ENCODE data around the gene LMTK2. TPM values are rescaled to one million over a fixed set of nuclear protein-coding genes. Genes with fewer than 3 reads are reported as not detected.

LMTK2 gene
- total RNA-seq, 4 donors from 2014 or later, result 11.0 to 15.8 (median 12.0) TPM

- TF ChIP-seq CTCF (IDR thresholded peaks at IDR 0.05), result no peak
Measured at GRCh38 chr7:98086281-98086718, 20.4 kb upstream of the LMTK2 start.

GRCh38 chr7:98088109-98088508 lies 18.6 kb upstream of the LMTK2 start:
- ATAC-seq (ENCODE audit: low FRiP score), result no peak
- no peak for TF ChIP-seq CTCF (IDR thresholded peaks at IDR 0.05)
- no peak for DNase-seq (ENCODE audit: low spot score)

More at GRCh38 chr7:98086281-98086718, 20.4 kb upstream of the LMTK2 start:
- DNase-seq (ENCODE audit: low spot score) (no peak), ATAC-seq (ENCODE audit: low FRiP score) (no peak)

- DNase-seq (ENCODE audit: low spot score), result no peak
- no peak for ATAC-seq (ENCODE audit: low FRiP score)
- TF ChIP-seq CTCF (IDR thresholded peaks at IDR 0.05), result no peak
Measured at GRCh38 chr7:98090116-98090515, 16.5 kb upstream of the LMTK2 start.

GRCh38 chr7:98091061-98091460 lies 15.6 kb upstream of the LMTK2 start:
- TF ChIP-seq CTCF (IDR thresholded peaks at IDR 0.05), result no peak
- no peak for DNase-seq (ENCODE audit: low spot score)

GRCh38 chr7:98091523-98091922 lies 15.1 kb upstream of the LMTK2 start:
- no peak for ATAC-seq (ENCODE audit: low FRiP score)
- no peak for DNase-seq (ENCODE audit: low spot score)
- no peak for TF ChIP-seq CTCF (IDR thresholded peaks at IDR 0.05)

More at GRCh38 chr7:98091061-98091460, 15.6 kb upstream of the LMTK2 start:
- no peak for ATAC-seq (ENCODE audit: low FRiP score)

- no peak for TF ChIP-seq CTCF (IDR thresholded peaks at IDR 0.05)
- no peak for DNase-seq (ENCODE audit: low spot score)
- ATAC-seq (ENCODE audit: low FRiP score), result no peak
Measured at GRCh38 chr7:98097042-98097645, 9.5 kb upstream of the LMTK2 start.

GRCh38 chr7:98100088-98100487 lies 6.6 kb upstream of the LMTK2 start:
- DNase-seq (ENCODE audit: low spot score), result no peak
- no peak for TF ChIP-seq CTCF (IDR thresholded peaks at IDR 0.05)
- ATAC-seq (ENCODE audit: low FRiP score), result no peak
